ENCODE results near the gene OPCML. TPM values are rescaled to one million over a fixed set of nuclear protein-coding genes. Genes with fewer than 3 reads are reported as not detected.
A peak's percentile ranks its signal among the peaks of the same experiment; 100 is the strongest.

Gene OPCML
- total and polyA plus RNA-seq, 2 of the 13 experiments (the other 11 are each of a cell fraction or from before 2014, with no cell fraction given) = not detected

DNA sequence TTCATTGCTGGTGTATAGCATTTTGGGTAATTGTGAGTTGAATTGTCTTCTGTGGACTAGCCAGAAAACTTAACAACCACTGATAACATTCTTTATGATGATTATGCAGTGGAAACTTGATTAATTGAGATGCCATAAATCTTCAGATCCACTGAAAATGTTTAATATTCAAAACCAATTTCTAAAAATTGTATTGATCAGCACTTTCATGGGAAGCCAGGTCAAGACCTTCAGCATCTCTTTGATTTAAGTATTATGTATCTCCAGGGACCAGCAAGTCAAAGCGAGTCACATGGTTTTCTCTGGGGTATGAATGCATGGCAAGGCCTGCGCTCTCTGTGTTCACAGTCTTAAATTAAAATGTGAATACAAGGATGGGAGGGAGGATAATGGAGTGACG lies 596.9 kb downstream of the OPCML start:
- Histone ChIP-seq H3K27ac (ENCODE audit: extremely low read length, insufficient read depth, low read length) (no peak overlapping the region), H3K9ac (ENCODE audit: insufficient read depth, low read depth, low read length) (no peak overlapping the region), H3K36me3 (replicated peaks in 1 of 2; ENCODE audit: control insufficient read depth in 1 of 2, insufficient read depth in 2 of 2, low read length in 2 of 2) (no peaks in the 10 kb centered on the region), H2AFZ (ENCODE audit: low read length) (no peak overlapping the region), H3K4me3 (replicated peaks in 1 of 3; ENCODE audit: insufficient read depth in 1 of 3, low read depth in 2 of 3, low read length in 3 of 3) (no peak overlapping the region), H3K27me3 (ENCODE audit: control insufficient read depth in 1 of 2, insufficient read depth in 2 of 2, low read length in 2 of 2) (no peaks in the 10 kb centered on the region), H3K79me2 (ENCODE audit: insufficient read depth, low read length) (no peaks in the 10 kb centered on the region), H3K9me3 (ENCODE audit: low read length) (no peaks in the 10 kb centered on the region), H3K4me2 (ENCODE audit: low read depth, low read length) (no peak overlapping the region), H4K20me1 (ENCODE audit: insufficient read depth, low read length) (no peaks in the 10 kb centered on the region), H3K4me1 (ENCODE audit: insufficient read depth, low read length) (no peaks in the 10 kb centered on the region)
- FAIRE-seq (no peak), DNase-seq (ENCODE audit: low spot score) (no peak), ATAC-seq (no peak)
- BruUV-seq (replicated peaks) = no TSS peak
- in situ Hi-C loops (cut with HindIII; ENCODE audit: extremely low pct_ligation_motif_present, low pct_unique_long_range_greater_than_20kb) = loop anchor here (25.0 kb wide), 1 partner anchor 1073 kb away; no protein-coding TSS in a partner anchor
- intact Hi-C loops (cut with micrococcal nuclease; ENCODE audit: unreplicated experiment) = no loop called here
- ChIA-PET CTCF (ENCODE audit: low intra/inter-chr PET ratio, low total read pairs) (no interaction called here), POLR2A (no interaction called here)
- TF ChIP-seq ZNF614 (CRISPR knock-in tag; IDR thresholded peaks at IDR 0.05; ENCODE audit: borderline replicate concordance) (no peak), MAFK (conservative IDR thresholded peaks at IDR 0.05 in 1 of 2, IDR thresholded peaks at IDR 0.05 in 1 of 2; ENCODE audit: low read length in 2 of 2) (peak; percentile 68 to 82; a peak in 3 of 4 replicates), FOSL2 (CRISPR knock-in tag; IDR thresholded peaks at IDR 0.05) (no peak), MAFF (IDR thresholded peaks at IDR 0.05; ENCODE audit: low read depth, low read length) (peak; percentile 59)
- WGBS (ENCODE audit: low lambda C conversion rate) = 29% methylated on average over 3 of the region's 3 CpGs

DNA sequence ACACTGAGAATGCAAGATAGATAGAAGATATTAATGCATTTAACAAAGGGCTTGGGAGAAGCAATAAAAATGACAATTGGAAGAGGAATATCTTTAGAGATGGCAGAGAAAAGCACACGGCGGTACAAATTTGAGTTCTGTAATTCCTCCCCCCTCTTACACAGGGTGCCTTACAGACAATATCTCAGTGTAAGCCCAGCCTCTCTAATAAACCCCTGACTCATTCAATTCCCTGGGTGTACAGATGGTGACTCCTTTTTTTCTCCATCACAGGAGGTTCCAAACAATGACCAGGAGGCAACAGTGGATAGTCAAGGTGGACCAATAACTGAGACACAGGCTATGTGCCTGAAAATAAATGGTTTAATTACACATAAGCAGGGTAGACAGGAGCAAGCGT lies 598.6 kb downstream of the OPCML start:
- H3K36me3 ChIP-seq (replicated peaks in 1 of 2; ENCODE audit: control insufficient read depth in 1 of 2, insufficient read depth in 2 of 2, low read length in 2 of 2) = no peaks in the 10 kb centered on the region
- no peaks in the 10 kb centered on the region for H4K20me1 ChIP-seq (ENCODE audit: insufficient read depth, low read length)
- ChIA-PET POLR2A (no interaction called here), CTCF (ENCODE audit: low intra/inter-chr PET ratio, low total read pairs) (no interaction called here)
- BruUV-seq (replicated peaks) = no TSS peak
- no peak for FAIRE-seq
- H3K4me1 ChIP-seq (ENCODE audit: insufficient read depth, low read length) = no peaks in the 10 kb centered on the region
- H3K4me3 ChIP-seq (replicated peaks in 1 of 3; ENCODE audit: insufficient read depth in 1 of 3, low read depth in 2 of 3, low read length in 3 of 3) = no peak overlapping the region
- H2AFZ ChIP-seq (ENCODE audit: low read length) = no peak overlapping the region
- no peak for ATAC-seq
- 0% methylated on average over 3 of the region's 3 CpGs for WGBS (ENCODE audit: low lambda C conversion rate)
- no peaks in the 10 kb centered on the region for H3K27me3 ChIP-seq (ENCODE audit: control insufficient read depth in 1 of 2, insufficient read depth in 2 of 2, low read length in 2 of 2)
- TF ChIP-seq ZFP90 (CRISPR knock-in tag; IDR thresholded peaks at IDR 0.05; ENCODE audit: borderline replicate concordance) (no peak), FOXA1 (IDR thresholded peaks at IDR 0.05) (no peak), FOXA1 (CRISPR knock-in tag; IDR thresholded peaks at IDR 0.05) (no peak)
- DNase-seq (ENCODE audit: low spot score) = no peak
- intact Hi-C loops (cut with micrococcal nuclease; ENCODE audit: unreplicated experiment) = no loop called here
- no peak overlapping the region for H3K4me2 ChIP-seq (ENCODE audit: low read depth, low read length)
- no peaks in the 10 kb centered on the region for H3K9me3 ChIP-seq (ENCODE audit: low read length)
- in situ Hi-C loops (cut with HindIII; ENCODE audit: extremely low pct_ligation_motif_present, low pct_unique_long_range_greater_than_20kb) = loop anchor here (25.0 kb wide), 1 partner anchor 1071 kb away; no protein-coding TSS in a partner anchor
- H3K27ac ChIP-seq (ENCODE audit: extremely low read length, insufficient read depth, low read length) = no peak overlapping the region
- no peak overlapping the region for H3K9ac ChIP-seq (ENCODE audit: insufficient read depth, low read depth, low read length)
- H3K79me2 ChIP-seq (ENCODE audit: insufficient read depth, low read length) = no peaks in the 10 kb centered on the region

All from HepG2 (cell line).